ENCODE measurements around the gene SCN10A.
A peak's percentile ranks its signal among the peaks of the same experiment; 100 is the strongest.

SCN10A gene

GRCh38 chr3:38687321-38687720 lies 128.7 kb downstream of the SCN10A start:
- Histone ChIP-seq H3K9me3 (ENCODE audit: control insufficient read depth, insufficient read depth, low read length) (no peaks in the 10 kb centered on the region), H3K4me1 (ENCODE audit: control insufficient read depth, insufficient read depth, low read length) (no peaks in the 10 kb centered on the region), H3K27me3 (ENCODE audit: control insufficient read depth, insufficient read depth, low read length) (no peaks in the 10 kb centered on the region)

GRCh38 chr3:38684546-38684945 lies 131.5 kb downstream of the SCN10A start:
- Histone ChIP-seq H3K4me3 (ENCODE audit: low read depth, low read length) (no peak overlapping the region), H3K36me3 (ENCODE audit: control insufficient read depth, insufficient read depth, low read length) (peaks cover 3% of the 10 kb centered on the region), H3K27me3 (ENCODE audit: control insufficient read depth, insufficient read depth, low read length) (no peaks in the 10 kb centered on the region), H3K9me3 (ENCODE audit: control insufficient read depth, insufficient read depth, low read length) (no peaks in the 10 kb centered on the region), H3K9ac (ENCODE audit: low read depth, low read length) (no peak overlapping the region), H3K4me1 (ENCODE audit: control insufficient read depth, insufficient read depth, low read length) (no peaks in the 10 kb centered on the region)

More at GRCh38 chr3:38687321-38687720, 128.7 kb downstream of the SCN10A start:
- no peak overlapping the region for H3K4me3 ChIP-seq (ENCODE audit: low read depth, low read length)
- no peak overlapping the region for H3K9ac ChIP-seq (ENCODE audit: low read depth, low read length)
- no peaks in the 10 kb centered on the region for H3K36me3 ChIP-seq (ENCODE audit: control insufficient read depth, insufficient read depth, low read length)

GRCh38 chr3:38669668-38670067 lies 146.3 kb downstream of the SCN10A start:
- Histone ChIP-seq H3K4me3 (ENCODE audit: low read depth, low read length) (no peak overlapping the region), H3K36me3 (ENCODE audit: control insufficient read depth, insufficient read depth, low read length) (no peaks in the 10 kb centered on the region), H3K9ac (ENCODE audit: low read depth, low read length) (no peak overlapping the region), H3K27me3 (ENCODE audit: control insufficient read depth, insufficient read depth, low read length) (no peaks in the 10 kb centered on the region), H3K4me1 (ENCODE audit: control insufficient read depth, insufficient read depth, low read length) (no peaks in the 10 kb centered on the region), H3K9me3 (ENCODE audit: control insufficient read depth, insufficient read depth, low read length) (no peaks in the 10 kb centered on the region)

GRCh38 chr3:38662544-38662943 lies 153.5 kb downstream of the SCN10A start:
- no peaks in the 10 kb centered on the region for H3K27me3 ChIP-seq (ENCODE audit: control insufficient read depth, insufficient read depth, low read length)
- peaks cover 8% of the 10 kb centered on the region for H3K4me1 ChIP-seq (ENCODE audit: control insufficient read depth, insufficient read depth, low read length)
- H3K9ac ChIP-seq (ENCODE audit: low read depth, low read length) = no peak overlapping the region
- peaks cover 2% of the 10 kb centered on the region for H3K9me3 ChIP-seq (ENCODE audit: control insufficient read depth, insufficient read depth, low read length)
- no peaks in the 10 kb centered on the region for H3K36me3 ChIP-seq (ENCODE audit: control insufficient read depth, insufficient read depth, low read length)
- H3K4me3 ChIP-seq (ENCODE audit: low read depth, low read length) = no peak overlapping the region

- Histone ChIP-seq H3K4me1 (ENCODE audit: control insufficient read depth, insufficient read depth, low read length) (peaks cover 8% of the 10 kb centered on the region), H3K9ac (ENCODE audit: low read depth, low read length) (no peak overlapping the region), H3K9me3 (ENCODE audit: control insufficient read depth, insufficient read depth, low read length) (peaks cover 2% of the 10 kb centered on the region), H3K27me3 (ENCODE audit: control insufficient read depth, insufficient read depth, low read length) (peaks cover 4% of the 10 kb centered on the region), H3K4me3 (ENCODE audit: low read depth, low read length) (no peak overlapping the region), H3K36me3 (ENCODE audit: control insufficient read depth, insufficient read depth, low read length) (no peaks in the 10 kb centered on the region)
These were observed 157.2 kb downstream of the SCN10A start for GRCh38 chr3:38658841-38659240.

- Histone ChIP-seq H3K9me3 (ENCODE audit: control insufficient read depth, insufficient read depth, low read length) (no peaks in the 10 kb centered on the region), H3K4me1 (ENCODE audit: control insufficient read depth, insufficient read depth, low read length) (peaks cover 8% of the 10 kb centered on the region), H3K36me3 (ENCODE audit: control insufficient read depth, insufficient read depth, low read length) (no peaks in the 10 kb centered on the region), H3K9ac (ENCODE audit: low read depth, low read length) (no peak overlapping the region), H3K27me3 (ENCODE audit: control insufficient read depth, insufficient read depth, low read length) (peaks cover 19% of the 10 kb centered on the region), H3K4me3 (ENCODE audit: low read depth, low read length) (no peak overlapping the region)
These were observed 158.6 kb downstream of the SCN10A start for GRCh38 chr3:38657369-38657768.

GRCh38 chr3:38655708-38656300 lies 160.2 kb downstream of the SCN10A start:
- Histone ChIP-seq H3K9ac (ENCODE audit: low read depth, low read length) (no peak overlapping the region), H3K27me3 (ENCODE audit: control insufficient read depth, insufficient read depth, low read length) (peaks cover 33% of the 10 kb centered on the region), H3K9me3 (ENCODE audit: control insufficient read depth, insufficient read depth, low read length) (no peaks in the 10 kb centered on the region), H3K4me3 (ENCODE audit: low read depth, low read length) (no peak overlapping the region), H3K36me3 (ENCODE audit: control insufficient read depth, insufficient read depth, low read length) (no peaks in the 10 kb centered on the region), H3K4me1 (ENCODE audit: control insufficient read depth, insufficient read depth, low read length) (peaks cover 8% of the 10 kb centered on the region)

GRCh38 chr3:38653685-38654537 lies 162.1 kb downstream of the SCN10A start:
- H3K27me3 ChIP-seq (ENCODE audit: control insufficient read depth, insufficient read depth, low read length) = peaks cover 45% of the 10 kb centered on the region
- no peaks in the 10 kb centered on the region for H3K9me3 ChIP-seq (ENCODE audit: control insufficient read depth, insufficient read depth, low read length)
- no peak overlapping the region for H3K4me3 ChIP-seq (ENCODE audit: low read depth, low read length)
- H3K9ac ChIP-seq (ENCODE audit: low read depth, low read length) = no peak overlapping the region
- H3K4me1 ChIP-seq (ENCODE audit: control insufficient read depth, insufficient read depth, low read length) = peaks cover 8% of the 10 kb centered on the region
- no peaks in the 10 kb centered on the region for H3K36me3 ChIP-seq (ENCODE audit: control insufficient read depth, insufficient read depth, low read length)

- peaks cover 54% of the 10 kb centered on the region for H3K27me3 ChIP-seq (ENCODE audit: control insufficient read depth, insufficient read depth, low read length)
- H3K9me3 ChIP-seq (ENCODE audit: control insufficient read depth, insufficient read depth, low read length) = no peaks in the 10 kb centered on the region
- H3K9ac ChIP-seq (ENCODE audit: low read depth, low read length) = no peak overlapping the region
These were observed 163.1 kb downstream of the SCN10A start for GRCh38 chr3:38652934-38653333.

GRCh38 chr3:38651153-38651789 lies 164.7 kb downstream of the SCN10A start:
- H3K9me3 ChIP-seq (ENCODE audit: control insufficient read depth, insufficient read depth, low read length) = no peaks in the 10 kb centered on the region
- H3K36me3 ChIP-seq (ENCODE audit: control insufficient read depth, insufficient read depth, low read length) = peaks cover 3% of the 10 kb centered on the region
- peak overlapping the region; percentile 63 for H3K4me3 ChIP-seq (ENCODE audit: low read depth, low read length)
- peaks cover 62% of the 10 kb centered on the region for H3K27me3 ChIP-seq (ENCODE audit: control insufficient read depth, insufficient read depth, low read length)
- H3K4me1 ChIP-seq (ENCODE audit: control insufficient read depth, insufficient read depth, low read length) = peaks cover 3% of the 10 kb centered on the region
- no peak overlapping the region for H3K9ac ChIP-seq (ENCODE audit: low read depth, low read length)

More at GRCh38 chr3:38652934-38653333, 163.1 kb downstream of the SCN10A start:
- Histone ChIP-seq H3K4me1 (ENCODE audit: control insufficient read depth, insufficient read depth, low read length) (peaks cover 6% of the 10 kb centered on the region), H3K4me3 (ENCODE audit: low read depth, low read length) (no peak overlapping the region), H3K36me3 (ENCODE audit: control insufficient read depth, insufficient read depth, low read length) (peaks cover 3% of the 10 kb centered on the region)

- Histone ChIP-seq H3K4me1 (ENCODE audit: control insufficient read depth, insufficient read depth, low read length) (peaks cover 3% of the 10 kb centered on the region), H3K36me3 (ENCODE audit: control insufficient read depth, insufficient read depth, low read length) (peaks cover 3% of the 10 kb centered on the region), H3K4me3 (ENCODE audit: low read depth, low read length) (peak overlapping the region; percentile 44), H3K27me3 (ENCODE audit: control insufficient read depth, insufficient read depth, low read length) (peaks cover 62% of the 10 kb centered on the region), H3K9ac (ENCODE audit: low read depth, low read length) (no peak overlapping the region), H3K9me3 (ENCODE audit: control insufficient read depth, insufficient read depth, low read length) (no peaks in the 10 kb centered on the region)
These were observed 165.6 kb downstream of the SCN10A start for GRCh38 chr3:38650248-38650951.

Data from iPS-15b (cell line).